A673 (cell line): ENCODE measurements around the gene RAPGEF4. TPM values are rescaled to one million over a fixed set of nuclear protein-coding genes. Genes with fewer than 3 reads are reported as not detected.

Experiments used
- BruUV-seq: library from RNA; stranded (reverse); fragments of 400-500 nt; replicated peaks from 2 replicates; lab custom pipeline; 2021; lab: Mats Ljungman, UMichigan
- CTCF ChIA-PET: fragments of 300-600 bp; sonication (Branson Sonifier 250); formaldehyde crosslinking; loops from one replicate; lab custom pipeline; 2022; ENCODE audit warnings: antibody characterized with exemption; lab: Charles Lee
- POLR2A ChIA-PET: fragments of 300-600 bp; sonication (Branson Sonifier 250); formaldehyde crosslinking; loops from one replicate; lab custom pipeline; 2022; ENCODE audit warnings: antibody characterized with exemption; ENCODE audit not compliant: low non-redundant PET; lab: Charles Lee
- DNase-seq: peaks from one replicate; pipeline ENCODE4 v3.0.0-alpha.2; 2015; ENCODE audit warnings: low spot score
- H3K27ac ChIP-seq: fragments of 200-600 bp; sonication (generic); 2 replicates; pipeline ENCODE4 v1.5.1; 2016; ENCODE audit warnings: mixed run types, low read depth, mild to moderate bottlenecking, mixed read lengths, antibody characterized with exemption, low read length; ENCODE audit not compliant: poor library complexity, severe bottlenecking
- H3K27me3 ChIP-seq: fragments of 200-600 bp; sonication (generic); replicated peaks from 2 replicates; pipeline ENCODE4 v1.6.1; 2017; ENCODE audit warnings: mixed run types, low read depth, mild to moderate bottlenecking, mixed read lengths, antibody characterized with exemption, low read length; ENCODE audit not compliant: insufficient read depth, poor library complexity
- H3K36me3 ChIP-seq: fragments of 200-600 bp; sonication (generic); 2 replicates; pipeline ENCODE4 v1.6.1; 2016; ENCODE audit warnings: mixed run types, mild to moderate bottlenecking, mixed read lengths, antibody characterized with exemption, low read length; ENCODE audit not compliant: insufficient read depth, poor library complexity, severe bottlenecking
- H3K4me1 ChIP-seq: fragments of 200-600 bp; sonication (generic); 2 replicates; pipeline ENCODE4 v1.6.1; 2017; ENCODE audit warnings: mixed run types, mild to moderate bottlenecking, mixed read lengths, antibody characterized with exemption, low read length; ENCODE audit not compliant: insufficient read depth, poor library complexity, severe bottlenecking
- H3K4me3 ChIP-seq: fragments of 200-600 bp; sonication (generic); 2 replicates; pipeline ENCODE4 v1.5.1; 2016; ENCODE audit warnings: low read depth, mixed run types, mild to moderate bottlenecking, mixed read lengths, low read length; ENCODE audit not compliant: poor library complexity, severe bottlenecking
- H3K9me3 ChIP-seq: fragments of 200-600 bp; sonication (generic); 2 replicates; pipeline ENCODE4 v1.6.1; 2016; ENCODE audit warnings: mixed run types, low read depth, mild to moderate bottlenecking, mixed read lengths, antibody characterized with exemption, low read length; ENCODE audit not compliant: poor library complexity, severe bottlenecking
- EZH2 ChIP-seq: fragments of 200-600 bp; sonication (generic); IDR thresholded peaks from 2 replicates; pipeline ENCODE4 v1.6.1; 2017; ENCODE audit warnings: borderline replicate concordance, low read depth, mild to moderate bottlenecking, mixed read lengths, antibody characterized with exemption, low read length; ENCODE audit not compliant: poor library complexity, severe bottlenecking
- intact Hi-C: fragments of 100-400 bp; cut with micrococcal nuclease; formaldehyde crosslinking; loops from one replicate; pipeline ENCODE4 v1.10.0; 2022; ENCODE audit not compliant: unreplicated experiment
- total RNA-seq: library from RNA; stranded (reverse); gene quantifications from 2 replicates; pipeline ENCODE4 v1.2.3, GENCODE V29; 2021
- TF ChIP-seq, protein P1 (sequence below): fragments of 300-800, 200-600 bp; sonication (generic); conservative IDR thresholded peaks from 2 replicates; pipeline ENCODE4 v1.5.1; 2017; ENCODE audit warnings: low read depth, mild to moderate bottlenecking, antibody characterized with exemption, low read length, moderate library complexity, mixed read lengths

The RAPGEF4 gene
- total RNA-seq, 1 experiment from 2014 or later = 0.26 TPM

GRCh38 chr2:173094731-173095130 lies 359.1 kb downstream of the RAPGEF4 start:
- intact Hi-C loops = no loop called here
- H3K9me3 ChIP-seq = no peaks in the 10 kb centered on the region
- no peaks in the 10 kb centered on the region for H3K27me3 ChIP-seq
- no TSS peak for BruUV-seq
- ChIA-PET CTCF (no interaction called here), POLR2A (no interaction called here)
- H3K27ac ChIP-seq = no peak overlapping the region
- peaks cover 6% of the 10 kb centered on the region for H3K36me3 ChIP-seq
- no peak for TF ChIP-seq EZH2
- TF ChIP-seq, protein P1, sequence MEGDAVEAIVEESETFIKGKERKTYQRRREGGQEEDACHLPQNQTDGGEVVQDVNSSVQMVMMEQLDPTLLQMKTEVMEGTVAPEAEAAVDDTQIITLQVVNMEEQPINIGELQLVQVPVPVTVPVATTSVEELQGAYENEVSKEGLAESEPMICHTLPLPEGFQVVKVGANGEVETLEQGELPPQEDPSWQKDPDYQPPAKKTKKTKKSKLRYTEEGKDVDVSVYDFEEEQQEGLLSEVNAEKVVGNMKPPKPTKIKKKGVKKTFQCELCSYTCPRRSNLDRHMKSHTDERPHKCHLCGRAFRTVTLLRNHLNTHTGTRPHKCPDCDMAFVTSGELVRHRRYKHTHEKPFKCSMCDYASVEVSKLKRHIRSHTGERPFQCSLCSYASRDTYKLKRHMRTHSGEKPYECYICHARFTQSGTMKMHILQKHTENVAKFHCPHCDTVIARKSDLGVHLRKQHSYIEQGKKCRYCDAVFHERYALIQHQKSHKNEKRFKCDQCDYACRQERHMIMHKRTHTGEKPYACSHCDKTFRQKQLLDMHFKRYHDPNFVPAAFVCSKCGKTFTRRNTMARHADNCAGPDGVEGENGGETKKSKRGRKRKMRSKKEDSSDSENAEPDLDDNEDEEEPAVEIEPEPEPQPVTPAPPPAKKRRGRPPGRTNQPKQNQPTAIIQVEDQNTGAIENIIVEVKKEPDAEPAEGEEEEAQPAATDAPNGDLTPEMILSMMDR = no peak
- peaks cover 12% of the 10 kb centered on the region for H3K4me1 ChIP-seq
- no peak overlapping the region for H3K4me3 ChIP-seq
- no peak for DNase-seq

DNA sequence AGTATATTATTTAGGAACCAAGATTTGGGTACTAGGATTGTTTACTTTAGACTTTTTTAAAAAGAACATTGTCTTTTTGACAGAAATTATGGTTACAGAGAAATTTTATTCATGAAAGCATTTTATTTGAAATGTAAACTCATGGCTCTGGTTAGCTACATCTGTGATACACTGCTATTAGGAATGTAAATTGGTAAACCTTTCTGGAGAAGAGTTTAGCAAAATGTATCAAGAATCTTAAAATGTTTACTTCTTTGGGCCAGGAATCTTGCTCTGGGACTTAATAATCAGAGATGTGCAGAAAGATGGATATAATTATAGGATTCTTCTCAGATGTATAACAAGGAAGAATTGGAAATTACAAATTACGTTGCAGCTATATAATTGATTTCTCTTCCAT lies 359.7 kb downstream of the RAPGEF4 start:
- Histone ChIP-seq H3K36me3 (peaks cover 6% of the 10 kb centered on the region), H3K27me3 (no peaks in the 10 kb centered on the region), H3K9me3 (no peaks in the 10 kb centered on the region), H3K27ac (no peak overlapping the region), H3K4me1 (peaks cover 12% of the 10 kb centered on the region), H3K4me3 (no peak overlapping the region)
- ChIA-PET POLR2A (no interaction called here), CTCF (no interaction called here)
- no TSS peak for BruUV-seq
- TF ChIP-seq, protein P1 = no peak
- TF ChIP-seq EZH2 = no peak
- intact Hi-C loops = no loop called here
- no peak for DNase-seq

DNA sequence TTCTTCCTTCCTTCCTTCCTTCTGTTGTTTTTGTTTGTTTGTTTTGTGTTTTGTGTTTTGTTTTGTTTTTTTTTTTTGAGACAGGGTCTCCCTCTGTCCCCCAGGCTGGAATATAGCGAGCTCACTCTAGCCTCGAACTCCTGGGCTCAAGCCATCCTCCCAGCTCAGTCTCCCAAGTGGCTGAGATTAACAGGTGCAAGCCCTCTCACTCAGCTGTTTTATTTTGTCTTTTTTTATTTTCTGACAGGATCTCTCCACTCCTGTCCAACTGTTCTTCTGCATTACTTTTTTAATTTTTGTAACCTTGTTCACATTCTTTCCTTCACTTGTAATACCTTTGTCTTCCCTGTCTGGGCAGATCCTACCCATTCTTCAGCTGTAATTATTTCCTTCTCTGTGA lies 363.6 kb downstream of the RAPGEF4 start:
- DNase-seq = no peak
- TF ChIP-seq EZH2 = no peak
- TF ChIP-seq, protein P1 = no peak
- CTCF ChIA-PET = no interaction called here
- POLR2A ChIA-PET = no interaction called here
- Histone ChIP-seq H3K36me3 (no peaks in the 10 kb centered on the region), H3K4me1 (no peaks in the 10 kb centered on the region), H3K27ac (no peak overlapping the region), H3K4me3 (no peak overlapping the region), H3K27me3 (no peaks in the 10 kb centered on the region), H3K9me3 (no peaks in the 10 kb centered on the region)
- intact Hi-C loops = no loop called here
- BruUV-seq = no TSS peak
